DOHH2 (cell line): ENCODE results near the gene ENOX1.

Experiments used
- EZH2phosphoT487 ChIP-seq: fragments of 200-600 bp; sonication (generic); IDR thresholded peaks from 2 replicates; pipeline ENCODE4 v1.6.1; 2017; ENCODE audit warnings: borderline replicate concordance, mild to moderate bottlenecking, antibody characterized with exemption, low read length, moderate library complexity, mixed read lengths
- TF ChIP-seq, protein P1 (sequence below): fragments of 200-600 bp; sonication (generic); IDR thresholded peaks from one replicate; pipeline ENCODE4 v1.5.1; 2014; ENCODE audit warnings: antibody characterized with exemption, mild to moderate bottlenecking, low read depth, low read length; ENCODE audit not compliant: poor library complexity, severe bottlenecking

DNA sequence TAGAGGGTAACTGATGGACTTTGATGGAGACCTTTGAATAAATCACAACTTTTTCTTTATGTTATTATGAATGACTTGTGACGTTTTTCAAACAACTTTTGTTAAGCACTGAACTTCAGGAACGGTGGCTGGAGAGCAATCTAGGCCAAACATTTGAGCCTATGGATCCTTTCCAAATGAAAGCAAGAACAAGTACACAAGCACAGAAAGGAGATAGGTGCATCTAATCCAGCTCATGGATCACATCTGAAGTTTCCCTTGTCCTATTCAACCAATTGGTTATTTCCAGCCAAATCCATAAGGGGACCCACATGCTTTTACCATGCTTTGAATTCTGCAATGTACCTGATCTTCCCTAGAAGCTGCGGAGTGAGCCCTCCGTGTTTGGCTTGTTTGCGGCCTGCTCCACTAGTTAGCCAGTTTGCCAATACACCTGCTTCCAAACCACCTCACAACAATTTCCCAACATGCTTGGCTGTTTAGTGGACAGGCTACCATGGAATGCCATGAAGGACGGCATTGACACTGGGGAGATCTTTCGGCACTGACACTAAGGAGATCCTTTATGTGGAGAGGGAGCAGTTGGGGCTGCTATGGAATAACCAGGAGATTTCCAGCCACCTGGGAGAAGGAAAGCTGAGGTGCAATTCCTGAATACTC is 447.5 kb downstream of the ENOX1 start:
- TF ChIP-seq, protein P1, sequence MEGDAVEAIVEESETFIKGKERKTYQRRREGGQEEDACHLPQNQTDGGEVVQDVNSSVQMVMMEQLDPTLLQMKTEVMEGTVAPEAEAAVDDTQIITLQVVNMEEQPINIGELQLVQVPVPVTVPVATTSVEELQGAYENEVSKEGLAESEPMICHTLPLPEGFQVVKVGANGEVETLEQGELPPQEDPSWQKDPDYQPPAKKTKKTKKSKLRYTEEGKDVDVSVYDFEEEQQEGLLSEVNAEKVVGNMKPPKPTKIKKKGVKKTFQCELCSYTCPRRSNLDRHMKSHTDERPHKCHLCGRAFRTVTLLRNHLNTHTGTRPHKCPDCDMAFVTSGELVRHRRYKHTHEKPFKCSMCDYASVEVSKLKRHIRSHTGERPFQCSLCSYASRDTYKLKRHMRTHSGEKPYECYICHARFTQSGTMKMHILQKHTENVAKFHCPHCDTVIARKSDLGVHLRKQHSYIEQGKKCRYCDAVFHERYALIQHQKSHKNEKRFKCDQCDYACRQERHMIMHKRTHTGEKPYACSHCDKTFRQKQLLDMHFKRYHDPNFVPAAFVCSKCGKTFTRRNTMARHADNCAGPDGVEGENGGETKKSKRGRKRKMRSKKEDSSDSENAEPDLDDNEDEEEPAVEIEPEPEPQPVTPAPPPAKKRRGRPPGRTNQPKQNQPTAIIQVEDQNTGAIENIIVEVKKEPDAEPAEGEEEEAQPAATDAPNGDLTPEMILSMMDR: no peak
- TF ChIP-seq EZH2phosphoT487: no peak
